ENCODE results near the gene GLP2R.

GLP2R gene

DNA sequence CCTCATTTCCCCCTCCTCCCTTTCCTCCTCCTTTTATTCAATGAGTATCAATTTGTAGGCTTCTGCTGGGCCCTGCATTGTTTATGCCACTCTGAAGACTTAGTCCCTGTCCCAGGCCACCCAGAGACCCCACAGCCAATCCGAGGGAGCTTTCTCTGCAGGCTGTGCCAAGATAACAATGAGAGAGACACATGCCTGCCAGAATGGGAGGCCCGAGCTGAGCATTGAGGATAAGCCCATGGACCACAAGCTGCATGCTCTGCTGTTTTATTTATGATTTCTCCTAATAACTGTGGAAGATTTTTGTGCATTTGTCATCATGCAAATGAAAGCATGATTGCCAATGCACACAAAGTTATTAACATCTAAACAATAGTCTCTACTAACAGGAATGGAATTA, 76.4 kb downstream of the GLP2R start:
- Histone ChIP-seq H3K4me3 (ENCODE audit: insufficient read depth, low read length, poor library complexity, severe bottlenecking) (no peak overlapping the region), H3K27ac (ENCODE audit: low read depth, low read length) (no peak overlapping the region), H2AFZ (ENCODE audit: low read depth, low read length, severe bottlenecking) (no peak overlapping the region), H3K27me3 (ENCODE audit: low read length) (no peaks in the 10 kb centered on the region), H4K20me1 (ENCODE audit: low read depth, low read length) (no peaks in the 10 kb centered on the region), H3K9ac (ENCODE audit: low read length) (no peak overlapping the region), H3K9me2 (replicated peaks; ENCODE audit: insufficient read depth, low read length) (no peaks in the 10 kb centered on the region), H3K79me2 (ENCODE audit: insufficient read depth, low read length) (no peaks in the 10 kb centered on the region), H3K36me3 (ENCODE audit: low read length) (no peaks in the 10 kb centered on the region), H3K9me3 (ENCODE audit: insufficient read depth, low read length) (no peaks in the 10 kb centered on the region), H3F3A (ENCODE audit: insufficient read depth) (no peaks in the 10 kb centered on the region), H3K4me2 (ENCODE audit: low read depth, low read length, poor library complexity, severe bottlenecking) (no peak overlapping the region)
- TF ChIP-seq, protein P1, sequence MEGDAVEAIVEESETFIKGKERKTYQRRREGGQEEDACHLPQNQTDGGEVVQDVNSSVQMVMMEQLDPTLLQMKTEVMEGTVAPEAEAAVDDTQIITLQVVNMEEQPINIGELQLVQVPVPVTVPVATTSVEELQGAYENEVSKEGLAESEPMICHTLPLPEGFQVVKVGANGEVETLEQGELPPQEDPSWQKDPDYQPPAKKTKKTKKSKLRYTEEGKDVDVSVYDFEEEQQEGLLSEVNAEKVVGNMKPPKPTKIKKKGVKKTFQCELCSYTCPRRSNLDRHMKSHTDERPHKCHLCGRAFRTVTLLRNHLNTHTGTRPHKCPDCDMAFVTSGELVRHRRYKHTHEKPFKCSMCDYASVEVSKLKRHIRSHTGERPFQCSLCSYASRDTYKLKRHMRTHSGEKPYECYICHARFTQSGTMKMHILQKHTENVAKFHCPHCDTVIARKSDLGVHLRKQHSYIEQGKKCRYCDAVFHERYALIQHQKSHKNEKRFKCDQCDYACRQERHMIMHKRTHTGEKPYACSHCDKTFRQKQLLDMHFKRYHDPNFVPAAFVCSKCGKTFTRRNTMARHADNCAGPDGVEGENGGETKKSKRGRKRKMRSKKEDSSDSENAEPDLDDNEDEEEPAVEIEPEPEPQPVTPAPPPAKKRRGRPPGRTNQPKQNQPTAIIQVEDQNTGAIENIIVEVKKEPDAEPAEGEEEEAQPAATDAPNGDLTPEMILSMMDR (IDR thresholded peaks at IDR 0.05; ENCODE audit: insufficient read depth, low read length, poor library complexity, severe bottlenecking) = no peak
- no peak for TF ChIP-seq EZH2phosphoT487 (conservative IDR thresholded peaks at IDR 0.05; ENCODE audit: low read length)

- Histone ChIP-seq H3K36me3 (ENCODE audit: low read length) (no peaks in the 10 kb centered on the region), H3K4me3 (ENCODE audit: insufficient read depth, low read length, poor library complexity, severe bottlenecking) (no peak overlapping the region), H3K27me3 (ENCODE audit: low read length) (no peaks in the 10 kb centered on the region), H4K20me1 (ENCODE audit: low read depth, low read length) (no peaks in the 10 kb centered on the region), H3K9me3 (ENCODE audit: insufficient read depth, low read length) (no peaks in the 10 kb centered on the region), H3F3A (ENCODE audit: insufficient read depth) (no peaks in the 10 kb centered on the region), H3K9me2 (replicated peaks; ENCODE audit: insufficient read depth, low read length) (no peaks in the 10 kb centered on the region), H3K27ac (ENCODE audit: low read depth, low read length) (no peak overlapping the region), H3K9ac (ENCODE audit: low read length) (no peak overlapping the region), H2AFZ (ENCODE audit: low read depth, low read length, severe bottlenecking) (no peak overlapping the region), H3K79me2 (ENCODE audit: insufficient read depth, low read length) (no peaks in the 10 kb centered on the region), H3K4me2 (ENCODE audit: low read depth, low read length, poor library complexity, severe bottlenecking) (no peak overlapping the region)
- TF ChIP-seq, protein P1 (IDR thresholded peaks at IDR 0.05; ENCODE audit: insufficient read depth, low read length, poor library complexity, severe bottlenecking) = no peak
- TF ChIP-seq EZH2phosphoT487 (conservative IDR thresholded peaks at IDR 0.05; ENCODE audit: low read length) = no peak
These were observed 78.8 kb downstream of the GLP2R start for GRCh38 chr17:9904277-9905077.

DNA sequence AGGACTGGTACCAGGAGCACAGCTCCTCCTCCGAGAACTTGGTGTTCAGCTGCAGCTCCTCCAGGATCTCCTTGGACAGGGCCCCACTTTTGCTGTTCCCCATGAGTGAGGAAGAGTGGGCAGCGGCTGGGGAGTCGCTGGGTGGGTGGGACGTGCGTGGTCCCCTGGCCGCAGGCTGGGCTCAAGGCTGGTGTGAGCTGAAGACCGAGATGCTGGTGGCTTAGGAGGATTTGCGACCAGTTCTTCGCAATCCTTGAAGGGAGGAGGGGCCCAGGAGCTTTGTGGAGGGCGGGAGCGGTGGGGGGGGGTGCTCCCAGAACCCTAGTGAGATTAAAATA, 79.3 kb downstream of the GLP2R start, which contains the start of gene RCVRN:
Gene RCVRN, minus strand, starts transcription at position 194 of the 338 bp plus-strand sequence. Its CDS starts 91 bp downstream, at position 103.
- Histone ChIP-seq H2AFZ (ENCODE audit: low read depth, low read length, severe bottlenecking) (no peak within 1 kb of the TSS), H3K9me2 (replicated peaks; ENCODE audit: insufficient read depth, low read length) (no peaks in the 10 kb centered on the region), H3K4me3 (ENCODE audit: insufficient read depth, low read length, poor library complexity, severe bottlenecking) (no peak within 1 kb of the TSS), H3K27ac (ENCODE audit: low read depth, low read length) (no peak within 1 kb of the TSS), H3K27me3 (ENCODE audit: low read length) (no peaks in the 10 kb centered on the region), H3K4me2 (ENCODE audit: low read depth, low read length, poor library complexity, severe bottlenecking) (no peak within 1 kb of the TSS), H3K9ac (ENCODE audit: low read length) (no peak within 1 kb of the TSS), H4K20me1 (ENCODE audit: low read depth, low read length) (no peaks in the 10 kb centered on the region), H3K36me3 (ENCODE audit: low read length) (no peaks in the 10 kb centered on the region), H3K79me2 (ENCODE audit: insufficient read depth, low read length) (no peaks in the 10 kb centered on the region), H3F3A (ENCODE audit: insufficient read depth) (no peaks in the 10 kb centered on the region), H3K9me3 (ENCODE audit: insufficient read depth, low read length) (no peaks in the 10 kb centered on the region)
- TF ChIP-seq EZH2phosphoT487 (conservative IDR thresholded peaks at IDR 0.05; ENCODE audit: low read length) = no peak
- TF ChIP-seq, protein P1 (IDR thresholded peaks at IDR 0.05; ENCODE audit: insufficient read depth, low read length, poor library complexity, severe bottlenecking) = no peak
